HepG2 (cell line): ENCODE measurements around the gene LYPLA2. TPM values are rescaled to one million over a fixed set of nuclear protein-coding genes. Genes with fewer than 3 reads are reported as not detected.

ENCODE experiments used
- ATF7-NPFF ChIP-seq: sonication (generic); formaldehyde crosslinking; IDR thresholded peaks from 2 replicates; pipeline ENCODE4 v1.8.1; 2023; ENCODE audit warnings: mild to moderate bottlenecking, low read depth, missing genetic modification reagents, moderate library complexity
- DR1 ChIP-seq: sonication (generic); formaldehyde crosslinking; IDR thresholded peaks from 2 replicates; pipeline ENCODE4 v1.8.0; 2021; ENCODE audit warnings: mild to moderate bottlenecking, missing genetic modification reagents, inconsistent platforms
- TFDP2 ChIP-seq: sonication (generic); formaldehyde crosslinking; IDR thresholded peaks from 2 replicates; pipeline ENCODE4 v1.4.0; 2020; ENCODE audit warnings: missing genetic modification reagents
- ZNF577 ChIP-seq: sonication (generic); formaldehyde crosslinking; IDR thresholded peaks from 2 replicates; pipeline ENCODE4 v1.4.0; 2020; ENCODE audit warnings: mild to moderate bottlenecking, low read depth, missing genetic modification reagents, borderline replicate concordance
- polyA plus RNA-seq, 8 experiments: library from polyadenylated mRNA; depleted of rRNA in 3 of 8; stranded (reverse) in 7 of 8; unstranded in 1 of 8; fragments of >200 nt; fragmentation: Illumina TruSeq in 4 of 8; extraction: Trizol in 4 of 8; gene quantifications; 2 replicates each; pipeline versions ENCODE4 v1.2.1 to v1.2.3, GENCODE V29; 2011 to 2016; ENCODE audit warnings: low read depth in 4 of 8, missing spikeins in 1 of 8, mixed read lengths in 1 of 8; ENCODE audit not compliant: insufficient read depth in 1 of 8
- total RNA-seq, 5 experiments: library from RNA; depleted of rRNA; stranded (reverse); fragments of >200 nt; fragmentation: Illumina TruSeq; extraction: Trizol; gene quantifications; 2 replicates each; pipeline ENCODE4 v1.2.3, GENCODE V29; 2016; ENCODE audit warnings: low read depth in 1 of 5
- TF ChIP-seq, protein P1 (sequence below): sonication (generic); formaldehyde crosslinking; IDR thresholded peaks from 2 replicates; pipeline ENCODE4 v1.4.0; 2020; ENCODE audit warnings: missing genetic modification reagents
- TF ChIP-seq, protein P2 (sequence below), 2 experiments: fragments of 450-650 bp in 1 of 2; sonication (generic) in 1 of 2; formaldehyde crosslinking in 1 of 2; IDR thresholded peaks; 2 replicates each; pipeline versions ENCODE4 v1.6.1 to v1.8.0; 2016 to 2022; ENCODE audit warnings: antibody characterized with exemption in 1 of 2, mild to moderate bottlenecking in 1 of 2, missing genetic modification reagents in 1 of 2

LYPLA2 gene
- total and polyA plus RNA-seq, 2 of the 13 experiments (the other 11 are each of a cell fraction or from before 2014, with no cell fraction given), result 72.1 to 73.2 TPM

- TF ChIP-seq DR1 (CRISPR knock-in tag), result peak; percentile 36
- TF ChIP-seq ATF7-NPFF (CRISPR knock-in tag), result peak; percentile 85; the same call in 1 of the 2 replicates
- TF ChIP-seq, protein P1, sequence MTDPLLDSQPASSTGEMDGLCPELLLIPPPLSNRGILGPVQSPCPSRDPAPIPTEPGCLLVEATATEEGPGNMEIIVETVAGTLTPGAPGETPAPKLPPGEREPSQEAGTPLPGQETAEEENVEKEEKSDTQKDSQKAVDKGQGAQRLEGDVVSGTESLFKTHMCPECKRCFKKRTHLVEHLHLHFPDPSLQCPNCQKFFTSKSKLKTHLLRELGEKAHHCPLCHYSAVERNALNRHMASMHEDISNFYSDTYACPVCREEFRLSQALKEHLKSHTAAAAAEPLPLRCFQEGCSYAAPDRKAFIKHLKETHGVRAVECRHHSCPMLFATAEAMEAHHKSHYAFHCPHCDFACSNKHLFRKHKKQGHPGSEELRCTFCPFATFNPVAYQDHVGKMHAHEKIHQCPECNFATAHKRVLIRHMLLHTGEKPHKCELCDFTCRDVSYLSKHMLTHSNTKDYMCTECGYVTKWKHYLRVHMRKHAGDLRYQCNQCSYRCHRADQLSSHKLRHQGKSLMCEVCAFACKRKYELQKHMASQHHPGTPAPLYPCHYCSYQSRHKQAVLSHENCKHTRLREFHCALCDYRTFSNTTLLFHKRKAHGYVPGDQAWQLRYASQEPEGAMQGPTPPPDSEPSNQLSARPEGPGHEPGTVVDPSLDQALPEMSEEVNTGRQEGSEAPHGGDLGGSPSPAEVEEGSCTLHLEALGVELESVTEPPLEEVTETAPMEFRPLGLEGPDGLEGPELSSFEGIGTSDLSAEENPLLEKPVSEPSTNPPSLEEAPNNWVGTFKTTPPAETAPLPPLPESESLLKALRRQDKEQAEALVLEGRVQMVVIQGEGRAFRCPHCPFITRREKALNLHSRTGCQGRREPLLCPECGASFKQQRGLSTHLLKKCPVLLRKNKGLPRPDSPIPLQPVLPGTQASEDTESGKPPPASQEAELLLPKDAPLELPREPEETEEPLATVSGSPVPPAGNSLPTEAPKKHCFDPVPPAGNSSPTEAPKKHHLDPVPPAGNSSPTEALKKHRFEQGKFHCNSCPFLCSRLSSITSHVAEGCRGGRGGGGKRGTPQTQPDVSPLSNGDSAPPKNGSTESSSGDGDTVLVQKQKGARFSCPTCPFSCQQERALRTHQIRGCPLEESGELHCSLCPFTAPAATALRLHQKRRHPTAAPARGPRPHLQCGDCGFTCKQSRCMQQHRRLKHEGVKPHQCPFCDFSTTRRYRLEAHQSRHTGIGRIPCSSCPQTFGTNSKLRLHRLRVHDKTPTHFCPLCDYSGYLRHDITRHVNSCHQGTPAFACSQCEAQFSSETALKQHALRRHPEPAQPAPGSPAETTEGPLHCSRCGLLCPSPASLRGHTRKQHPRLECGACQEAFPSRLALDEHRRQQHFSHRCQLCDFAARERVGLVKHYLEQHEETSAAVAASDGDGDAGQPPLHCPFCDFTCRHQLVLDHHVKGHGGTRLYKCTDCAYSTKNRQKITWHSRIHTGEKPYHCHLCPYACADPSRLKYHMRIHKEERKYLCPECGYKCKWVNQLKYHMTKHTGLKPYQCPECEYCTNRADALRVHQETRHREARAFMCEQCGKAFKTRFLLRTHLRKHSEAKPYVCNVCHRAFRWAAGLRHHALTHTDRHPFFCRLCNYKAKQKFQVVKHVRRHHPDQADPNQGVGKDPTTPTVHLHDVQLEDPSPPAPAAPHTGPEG, result peak; percentile 82; the same call in 1 of the 2 replicates
- TF ChIP-seq TFDP2 (CRISPR knock-in tag), result peak; percentile 69
- TF ChIP-seq, protein P2, sequence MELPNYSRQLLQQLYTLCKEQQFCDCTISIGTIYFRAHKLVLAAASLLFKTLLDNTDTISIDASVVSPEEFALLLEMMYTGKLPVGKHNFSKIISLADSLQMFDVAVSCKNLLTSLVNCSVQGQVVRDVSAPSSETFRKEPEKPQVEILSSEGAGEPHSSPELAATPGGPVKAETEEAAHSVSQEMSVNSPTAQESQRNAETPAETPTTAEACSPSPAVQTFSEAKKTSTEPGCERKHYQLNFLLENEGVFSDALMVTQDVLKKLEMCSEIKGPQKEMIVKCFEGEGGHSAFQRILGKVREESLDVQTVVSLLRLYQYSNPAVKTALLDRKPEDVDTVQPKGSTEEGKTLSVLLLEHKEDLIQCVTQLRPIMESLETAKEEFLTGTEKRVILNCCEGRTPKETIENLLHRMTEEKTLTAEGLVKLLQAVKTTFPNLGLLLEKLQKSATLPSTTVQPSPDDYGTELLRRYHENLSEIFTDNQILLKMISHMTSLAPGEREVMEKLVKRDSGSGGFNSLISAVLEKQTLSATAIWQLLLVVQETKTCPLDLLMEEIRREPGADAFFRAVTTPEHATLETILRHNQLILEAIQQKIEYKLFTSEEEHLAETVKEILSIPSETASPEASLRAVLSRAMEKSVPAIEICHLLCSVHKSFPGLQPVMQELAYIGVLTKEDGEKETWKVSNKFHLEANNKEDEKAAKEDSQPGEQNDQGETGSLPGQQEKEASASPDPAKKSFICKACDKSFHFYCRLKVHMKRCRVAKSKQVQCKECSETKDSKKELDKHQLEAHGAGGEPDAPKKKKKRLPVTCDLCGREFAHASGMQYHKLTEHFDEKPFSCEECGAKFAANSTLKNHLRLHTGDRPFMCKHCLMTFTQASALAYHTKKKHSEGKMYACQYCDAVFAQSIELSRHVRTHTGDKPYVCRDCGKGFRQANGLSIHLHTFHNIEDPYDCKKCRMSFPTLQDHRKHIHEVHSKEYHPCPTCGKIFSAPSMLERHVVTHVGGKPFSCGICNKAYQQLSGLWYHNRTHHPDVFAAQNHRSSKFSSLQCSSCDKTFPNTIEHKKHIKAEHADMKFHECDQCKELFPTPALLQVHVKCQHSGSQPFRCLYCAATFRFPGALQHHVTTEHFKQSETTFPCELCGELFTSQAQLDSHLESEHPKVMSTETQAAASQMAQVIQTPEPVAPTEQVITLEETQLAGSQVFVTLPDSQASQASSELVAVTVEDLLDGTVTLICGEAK (IDR thresholded peaks at IDR 0.05), result no peak
- TF ChIP-seq, protein P2 (CRISPR knock-in tag; IDR thresholded peaks at IDR 0.05), result 0 out of 2 replicates have a peak, but pooled peaks have one; percentile 40
- no peak for TF ChIP-seq ZNF577 (CRISPR knock-in tag)
Measured at GRCh38 chr1:23777979-23778814, 12.7 kb upstream of the LYPLA2 start, which contains the start of gene PITHD1 (continued).
